ENCODE results near the gene RPL35.

DNA sequence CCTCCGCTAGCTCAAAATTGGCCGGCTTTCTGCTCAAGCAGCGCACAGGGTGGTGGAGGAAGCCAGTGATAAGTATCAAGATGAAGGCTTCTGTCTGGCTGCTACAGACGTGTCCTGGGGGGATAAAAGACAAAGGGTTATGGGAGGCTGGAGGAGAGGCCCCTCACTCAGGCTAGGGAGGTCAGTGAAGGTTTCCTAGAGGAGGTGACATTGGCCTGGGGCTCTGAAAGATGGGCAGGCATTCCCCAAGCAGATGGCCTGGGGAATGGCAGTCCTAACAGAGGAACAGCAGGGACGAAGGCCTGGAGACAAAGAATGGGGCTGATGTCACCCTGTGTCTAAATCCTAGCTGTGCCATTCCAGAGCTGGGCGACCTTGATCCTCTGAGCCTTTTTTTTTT lies 52.5 kb downstream of the RPL35 start:
- TF ChIP-seq YY1 (IDR thresholded peaks at IDR 0.05; ENCODE audit: insufficient read depth, insufficient read length): no peak
- no peak for TF ChIP-seq SUZ12 (IDR thresholded peaks at IDR 0.05; ENCODE audit: extremely low read depth, insufficient read depth, insufficient read length)
- TF ChIP-seq ZNF274 (IDR thresholded peaks at IDR 0.05; ENCODE audit: low read depth, low read length): no peak
